CD4-positive, alpha-beta T cell treated with Interleukin-17A for 4 hours (primary cell): Measurements from ENCODE around the gene DHX34.
A peak's percentile ranks its signal among the peaks of the same experiment; 100 is the strongest.
"Not testable (repeated sequence)": the region's sequence is repeated elsewhere in the genome, so short reads cannot be mapped to it uniquely, and the experiment has no call there.

Experiments
- DNase-seq: peaks from one replicate; pipeline ENCODE4 v3.0.0-alpha.2; 2020; ENCODE audit warnings: mixed read lengths

The DHX34 gene, protein sequence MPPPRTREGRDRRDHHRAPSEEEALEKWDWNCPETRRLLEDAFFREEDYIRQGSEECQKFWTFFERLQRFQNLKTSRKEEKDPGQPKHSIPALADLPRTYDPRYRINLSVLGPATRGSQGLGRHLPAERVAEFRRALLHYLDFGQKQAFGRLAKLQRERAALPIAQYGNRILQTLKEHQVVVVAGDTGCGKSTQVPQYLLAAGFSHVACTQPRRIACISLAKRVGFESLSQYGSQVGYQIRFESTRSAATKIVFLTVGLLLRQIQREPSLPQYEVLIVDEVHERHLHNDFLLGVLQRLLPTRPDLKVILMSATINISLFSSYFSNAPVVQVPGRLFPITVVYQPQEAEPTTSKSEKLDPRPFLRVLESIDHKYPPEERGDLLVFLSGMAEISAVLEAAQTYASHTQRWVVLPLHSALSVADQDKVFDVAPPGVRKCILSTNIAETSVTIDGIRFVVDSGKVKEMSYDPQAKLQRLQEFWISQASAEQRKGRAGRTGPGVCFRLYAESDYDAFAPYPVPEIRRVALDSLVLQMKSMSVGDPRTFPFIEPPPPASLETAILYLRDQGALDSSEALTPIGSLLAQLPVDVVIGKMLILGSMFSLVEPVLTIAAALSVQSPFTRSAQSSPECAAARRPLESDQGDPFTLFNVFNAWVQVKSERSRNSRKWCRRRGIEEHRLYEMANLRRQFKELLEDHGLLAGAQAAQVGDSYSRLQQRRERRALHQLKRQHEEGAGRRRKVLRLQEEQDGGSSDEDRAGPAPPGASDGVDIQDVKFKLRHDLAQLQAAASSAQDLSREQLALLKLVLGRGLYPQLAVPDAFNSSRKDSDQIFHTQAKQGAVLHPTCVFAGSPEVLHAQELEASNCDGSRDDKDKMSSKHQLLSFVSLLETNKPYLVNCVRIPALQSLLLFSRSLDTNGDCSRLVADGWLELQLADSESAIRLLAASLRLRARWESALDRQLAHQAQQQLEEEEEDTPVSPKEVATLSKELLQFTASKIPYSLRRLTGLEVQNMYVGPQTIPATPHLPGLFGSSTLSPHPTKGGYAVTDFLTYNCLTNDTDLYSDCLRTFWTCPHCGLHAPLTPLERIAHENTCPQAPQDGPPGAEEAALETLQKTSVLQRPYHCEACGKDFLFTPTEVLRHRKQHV

DNA sequence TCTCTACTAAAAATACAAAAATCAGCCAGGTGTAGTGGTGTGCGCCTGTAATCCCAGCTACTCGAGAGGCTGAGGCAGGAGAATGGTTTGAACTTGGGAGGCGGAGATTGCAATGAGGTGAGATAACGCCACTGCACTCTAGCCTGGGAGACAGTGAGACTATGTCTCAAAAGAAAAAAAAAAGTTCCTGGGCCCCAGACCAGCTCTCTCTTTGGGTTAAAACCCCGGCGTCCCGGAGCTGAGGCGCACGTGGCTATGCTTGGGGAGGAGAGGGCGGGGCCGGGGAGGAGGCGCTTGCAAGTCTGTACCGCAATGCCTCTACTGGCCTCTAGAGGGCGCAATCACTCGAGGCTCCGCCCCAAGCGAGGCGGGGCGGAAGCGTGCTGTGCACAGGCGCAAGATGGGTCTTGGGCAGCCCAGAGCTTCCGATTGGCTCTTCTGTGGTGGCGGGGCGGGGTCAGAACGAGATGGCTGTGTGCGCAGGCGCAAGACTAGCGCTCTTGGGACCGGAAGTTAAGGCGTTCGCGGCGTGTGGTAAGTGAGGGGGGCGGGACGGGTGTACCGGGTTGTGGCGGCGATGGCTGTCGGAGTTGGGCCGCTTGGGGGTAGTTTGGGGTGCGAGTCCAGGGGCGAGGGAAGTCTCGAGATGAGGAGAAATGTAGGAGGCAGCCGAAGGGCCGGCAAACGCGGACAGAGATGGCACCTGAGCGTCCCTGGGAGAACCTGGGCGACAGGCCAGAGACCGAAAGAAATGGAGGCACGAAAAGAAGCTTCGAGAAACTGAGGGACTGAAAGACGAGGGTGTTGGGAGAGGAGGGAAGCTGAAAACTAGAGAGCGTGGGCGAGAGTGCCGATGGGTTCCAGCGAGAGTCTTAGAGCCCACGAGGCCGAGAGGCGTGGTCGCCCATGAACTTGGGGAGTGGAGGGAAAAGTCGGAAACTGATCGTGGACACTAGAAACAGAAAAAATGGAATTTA lies at the start of gene DHX34:
Gene DHX34, plus strand, starts transcription at position 497 of the 977 bp plus-strand sequence. CDS start 3,716 bp downstream, outside the sequence.
- DNase-seq, result peak; percentile 99

DNA sequence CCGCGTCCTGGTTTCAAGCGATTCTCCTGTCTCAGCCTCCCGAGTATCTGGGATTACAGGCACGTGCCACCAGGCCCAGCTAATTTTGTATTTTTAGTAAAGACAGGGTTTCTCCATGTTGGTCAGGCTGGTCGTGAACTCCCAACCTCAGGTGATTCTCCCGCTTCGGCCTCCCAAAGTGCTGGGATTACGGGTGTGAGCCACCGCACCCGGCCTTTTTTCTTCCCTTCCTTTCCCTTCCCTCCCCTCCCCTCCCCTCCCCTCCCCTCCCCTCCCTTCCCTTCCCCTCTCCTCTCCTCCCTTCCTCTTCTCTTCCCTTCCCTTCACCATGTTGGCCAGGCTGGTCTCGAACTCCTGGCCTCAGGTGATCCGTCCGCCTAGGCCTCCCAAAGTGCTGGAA lies 48.2 kb upstream of the DHX34 start:
- DNase-seq, result not testable (repeated sequence)

DNA sequence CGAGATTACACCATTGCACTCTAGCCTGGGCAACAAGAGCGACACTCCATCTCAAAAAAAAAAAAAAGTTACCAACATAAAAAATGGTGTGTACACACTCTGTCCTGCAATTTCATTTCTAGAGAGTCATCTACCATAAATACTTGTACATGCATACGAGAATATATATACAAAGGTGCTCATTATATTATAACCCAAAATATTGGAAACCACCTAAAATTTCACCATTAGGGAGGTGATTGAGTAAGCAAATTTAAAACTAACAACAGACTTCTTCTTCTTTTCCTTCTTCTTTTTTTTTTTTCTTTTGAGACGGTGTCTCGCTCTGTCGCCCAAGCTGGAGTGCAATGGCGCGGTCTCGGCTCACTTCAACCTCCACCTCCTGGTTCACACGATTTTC lies 46.9 kb upstream of the DHX34 start:
- DNase-seq, result no peak

- no peak for DNase-seq
Measured at GRCh38 chr19:47303966-47304365, 45.1 kb upstream of the DHX34 start.

DNA sequence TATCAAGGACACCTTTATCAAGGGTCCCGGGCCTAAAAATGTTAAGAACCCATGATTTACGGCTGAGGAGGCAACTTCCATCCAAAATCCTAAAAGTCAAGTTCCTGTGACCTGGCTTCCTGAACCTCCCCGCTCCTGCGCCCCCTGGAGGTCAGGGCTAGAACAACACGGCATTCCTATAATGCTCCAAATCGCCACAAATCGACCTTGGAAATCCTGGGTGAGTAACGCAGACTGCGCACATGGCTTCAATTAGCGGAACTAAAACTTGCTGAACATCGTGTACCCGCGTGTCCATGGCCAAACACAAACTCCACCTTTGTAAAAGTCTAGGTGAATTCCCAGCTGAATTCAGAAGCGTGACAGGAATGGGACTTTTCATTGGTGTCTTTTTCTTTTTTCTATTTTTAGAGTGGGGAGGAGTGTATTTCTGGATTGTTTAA lies 43.8 kb upstream of the DHX34 start:
- DNase-seq, result peak; percentile 74

GRCh38 chr19:47306303-47306702 lies 42.8 kb upstream of the DHX34 start:
- no peak for DNase-seq

GRCh38 chr19:47309038-47309437 lies 40.1 kb upstream of the DHX34 start:
- DNase-seq, result no peak

DNA sequence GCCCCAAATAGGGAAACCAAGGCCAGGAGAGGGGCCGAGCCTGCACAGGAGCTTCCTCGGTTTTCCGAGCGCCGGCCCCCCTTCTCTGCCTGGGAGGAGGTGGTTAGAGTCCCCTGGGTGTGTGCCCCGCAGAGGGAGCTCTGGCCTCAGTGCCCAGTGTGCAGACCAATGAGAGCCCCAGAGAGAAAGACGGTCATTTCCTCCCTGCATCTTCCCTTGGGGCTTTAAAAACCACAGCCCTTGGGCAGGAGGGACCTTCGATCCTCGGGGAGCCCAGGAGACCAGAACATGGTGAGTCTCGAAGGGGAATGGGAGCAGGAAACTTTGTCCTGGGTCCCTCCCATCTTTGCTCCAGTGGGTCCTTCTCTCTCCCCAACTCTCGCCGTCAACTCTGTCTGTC lies 39.5 kb upstream of the DHX34 start, which contains the start of gene C5AR1:
Gene C5AR1, plus strand, starts transcription at position 254 of the 400 bp plus-strand sequence. Its CDS starts 35 bp downstream, at position 289.
- DNase-seq, result no peak

DNA sequence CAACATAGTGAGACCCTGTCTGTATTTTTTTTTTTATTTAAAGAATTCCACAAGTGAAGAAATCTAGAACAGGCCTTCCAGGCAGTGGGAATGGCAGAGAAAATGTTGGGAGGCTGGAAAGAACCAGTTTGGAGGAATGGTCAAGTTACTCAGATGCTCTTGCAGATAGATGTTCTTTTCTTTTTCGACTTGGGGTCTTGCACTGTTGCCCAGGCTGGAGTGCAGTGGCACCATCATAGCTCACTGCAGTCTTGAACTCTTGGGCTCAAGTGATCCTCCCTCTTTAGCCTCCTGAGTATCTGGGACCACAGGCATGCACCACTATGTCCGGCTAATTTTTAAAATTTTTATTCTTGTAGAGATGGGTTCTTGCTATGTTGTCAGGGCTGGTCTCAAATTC lies 38.8 kb upstream of the DHX34 start:
- DNase-seq, result no peak

DNA sequence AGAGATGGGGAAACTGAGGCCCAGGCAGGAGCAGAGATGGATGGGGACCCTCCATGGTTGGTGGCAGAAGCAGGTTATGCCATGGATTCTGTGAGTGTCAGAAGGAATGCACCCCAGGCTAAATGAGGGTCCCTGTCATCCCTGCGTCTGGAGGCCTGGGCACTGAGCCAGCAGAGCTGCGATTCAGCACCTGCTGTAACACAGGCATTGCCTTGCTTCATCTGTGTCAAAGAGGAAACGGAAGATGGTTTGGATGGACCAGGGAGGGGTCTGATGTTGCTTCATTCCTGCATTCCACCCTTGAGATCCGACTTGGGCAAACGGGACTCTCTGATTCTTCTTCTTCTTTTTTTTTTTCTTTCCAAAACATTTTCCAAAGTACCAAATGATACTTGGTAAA lies 38.3 kb upstream of the DHX34 start:
- no peak for DNase-seq

- no peak for DNase-seq
Measured at GRCh38 chr19:47312366-47313006, 36.6 kb upstream of the DHX34 start.

DNA sequence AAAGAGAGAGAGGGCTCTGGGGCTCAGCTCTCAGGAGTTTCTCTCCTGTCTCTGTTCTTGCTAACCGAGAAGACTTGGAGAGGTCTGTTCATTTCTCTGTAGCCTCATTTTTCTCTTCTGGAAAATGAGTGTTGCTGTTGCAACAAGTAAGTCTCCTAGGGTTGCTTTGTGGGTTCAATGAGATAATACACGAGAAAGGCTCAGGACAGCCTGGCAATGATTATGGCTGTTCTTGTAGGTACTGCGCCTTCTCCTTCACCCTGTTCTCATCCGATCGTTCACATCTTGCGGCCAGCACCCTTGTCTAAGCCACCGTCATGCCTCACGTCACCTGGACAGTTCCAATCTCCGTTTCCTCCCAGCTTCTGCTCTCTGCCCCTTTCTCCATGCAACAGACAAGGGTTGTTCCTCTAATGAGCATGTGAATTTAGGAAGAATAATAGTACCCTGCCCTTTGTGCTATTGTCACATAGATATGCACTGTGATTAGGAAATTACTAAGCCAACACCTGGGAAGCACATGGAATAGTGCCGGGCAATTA lies 35.3 kb upstream of the DHX34 start:
- no peak for DNase-seq

GRCh38 chr19:47315125-47315821 lies 33.8 kb upstream of the DHX34 start:
- no peak for DNase-seq

DNA sequence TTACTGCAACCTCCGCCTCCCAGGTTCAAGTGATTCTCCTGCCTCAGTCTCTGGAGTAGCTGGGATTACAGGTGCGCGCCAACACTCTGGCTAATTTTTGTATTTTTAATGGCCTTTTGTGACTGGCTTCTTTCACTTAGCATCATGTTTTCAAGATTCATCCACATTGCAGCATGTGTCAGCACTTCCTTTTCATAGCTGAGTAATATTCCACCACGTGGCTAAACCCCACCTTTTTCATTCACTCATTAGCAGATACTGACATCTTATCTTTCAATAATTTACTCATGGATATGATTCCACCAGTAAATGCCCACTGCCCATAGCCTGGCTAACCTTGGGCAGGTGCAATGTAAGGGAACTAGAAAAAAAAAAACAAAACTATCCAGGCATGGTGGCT lies 32.6 kb upstream of the DHX34 start:
- no peak for DNase-seq

- no peak for DNase-seq
Measured at GRCh38 chr19:47319923-47320871, 28.9 kb upstream of the DHX34 start.

DNA sequence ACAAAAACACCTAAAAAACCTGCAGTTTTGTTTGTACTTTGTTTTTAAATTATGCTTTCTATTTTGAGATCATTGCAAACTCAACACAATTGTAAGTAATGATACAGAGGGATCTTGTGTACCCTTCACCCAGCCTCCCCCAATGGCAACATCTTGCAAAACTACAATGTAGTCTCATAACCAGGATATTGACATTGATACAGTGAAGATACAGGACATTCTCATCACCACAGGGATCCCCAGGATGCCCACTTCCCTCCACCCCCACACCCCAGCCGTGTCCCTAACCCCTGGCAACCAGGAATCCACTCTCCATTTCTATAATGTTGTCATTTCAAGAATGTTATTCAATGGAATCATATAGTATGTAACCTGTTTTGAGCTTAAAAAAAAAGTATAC lies 27.5 kb upstream of the DHX34 start:
- no peak for DNase-seq

DNA sequence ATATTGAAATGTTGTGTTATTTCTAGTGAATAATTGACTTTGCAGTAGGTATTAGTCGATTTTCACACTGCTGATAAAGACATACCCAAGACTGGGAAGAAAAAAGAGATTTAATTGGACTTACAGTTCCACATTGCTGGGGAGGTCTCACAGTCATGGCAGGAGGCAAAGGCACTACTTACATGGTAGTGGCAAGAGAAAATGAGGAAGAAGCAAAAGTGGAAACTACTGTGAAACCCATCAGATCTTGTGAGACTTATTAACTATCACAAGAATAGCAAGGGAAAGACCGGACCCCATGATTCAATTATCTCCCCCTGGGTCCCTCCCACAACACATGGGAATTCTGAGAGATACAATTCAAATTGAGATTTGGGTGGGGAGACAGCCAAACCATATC lies 27.1 kb upstream of the DHX34 start:
- no peak for DNase-seq

- DNase-seq, result no peak
Measured at GRCh38 chr19:47323409-47323808, 25.7 kb upstream of the DHX34 start.

- DNase-seq, result no peak
Measured at GRCh38 chr19:47323872-47324271, 25.2 kb upstream of the DHX34 start.
